CD4-positive, alpha-beta T cell treated with Interleukin-6 for 4 hours (primary cell): ENCODE data around the gene GAL3ST3.
A peak's percentile ranks its signal among the peaks of the same experiment; 100 is the strongest.
"Not testable (repeated sequence)": the region's sequence is repeated elsewhere in the genome, so short reads cannot be mapped to it uniquely, and the experiment has no call there.

Source experiments
- DNase-seq: peaks from one replicate; pipeline ENCODE4 v3.0.0-alpha.2; 2020; ENCODE audit warnings: mixed read lengths

GAL3ST3 gene

DNA sequence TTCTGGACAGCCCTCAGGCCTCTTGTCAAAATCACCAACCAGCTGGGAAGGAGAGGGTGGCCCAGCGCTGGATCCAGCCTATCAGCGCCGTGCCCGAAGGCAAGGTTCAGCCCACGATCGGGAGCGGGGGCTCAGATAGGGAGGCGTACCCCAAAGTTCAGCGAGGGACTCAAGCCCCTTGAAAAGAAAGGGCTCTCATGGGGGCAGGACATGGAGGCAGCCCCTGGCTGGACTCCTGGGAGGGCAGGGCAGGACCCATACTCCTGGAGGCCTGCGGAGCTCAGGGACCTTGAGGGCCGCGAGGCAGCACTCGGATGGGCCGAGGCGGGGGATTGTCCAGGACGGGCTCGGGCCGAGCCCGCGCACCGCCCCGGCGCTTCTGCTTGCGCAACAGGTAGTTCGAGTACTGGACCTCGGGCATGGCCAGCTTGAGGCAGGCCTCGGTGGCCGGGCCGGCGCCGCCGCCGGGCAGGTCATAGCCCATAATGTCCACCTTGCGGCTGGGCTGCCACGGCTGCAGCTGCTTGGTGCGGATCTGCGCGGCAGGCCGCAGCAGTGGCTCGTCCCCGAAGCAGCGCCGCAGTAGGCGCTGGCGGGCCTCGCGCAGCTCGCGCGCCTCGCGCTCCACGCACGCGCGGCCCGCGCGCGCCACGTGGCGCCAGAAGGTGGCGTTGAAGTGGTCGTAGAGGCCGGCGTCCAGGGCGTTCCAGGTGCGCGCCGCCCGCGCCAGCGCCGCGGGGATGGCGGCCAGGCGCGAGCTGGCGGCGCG is 6.5 kb downstream of the GAL3ST3 start:
- no peak for DNase-seq

DNA sequence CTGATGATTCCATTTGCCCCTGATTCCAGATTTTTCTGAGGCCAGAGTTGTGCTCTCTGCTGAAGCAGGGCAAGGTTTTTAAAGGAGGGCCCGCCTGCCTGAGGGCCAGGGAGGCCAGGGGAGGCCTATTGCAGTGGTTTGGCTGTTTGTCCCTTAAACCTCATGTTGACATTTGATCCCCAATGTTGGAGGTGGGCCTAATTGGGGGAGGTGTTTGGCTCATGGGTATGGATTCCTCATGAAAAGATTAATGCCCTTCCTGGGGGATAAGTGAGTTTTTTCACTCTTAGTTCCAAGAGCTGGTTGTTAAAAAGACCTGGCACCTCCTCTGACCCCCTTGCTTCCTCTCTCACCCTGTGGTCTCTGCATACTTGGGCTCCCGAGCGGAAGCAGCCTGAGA is 9.2 kb downstream of the GAL3ST3 start:
- no peak for DNase-seq

- DNase-seq, result no peak
Measured at GRCh38 chr11:66037327-66037726, 11.6 kb downstream of the GAL3ST3 start.

GRCh38 chr11:66036334-66036710 is 12.6 kb downstream of the GAL3ST3 start:
- no peak for DNase-seq

- no peak for DNase-seq
Measured at GRCh38 chr11:66035653-66036333, 13.2 kb downstream of the GAL3ST3 start.

DNA sequence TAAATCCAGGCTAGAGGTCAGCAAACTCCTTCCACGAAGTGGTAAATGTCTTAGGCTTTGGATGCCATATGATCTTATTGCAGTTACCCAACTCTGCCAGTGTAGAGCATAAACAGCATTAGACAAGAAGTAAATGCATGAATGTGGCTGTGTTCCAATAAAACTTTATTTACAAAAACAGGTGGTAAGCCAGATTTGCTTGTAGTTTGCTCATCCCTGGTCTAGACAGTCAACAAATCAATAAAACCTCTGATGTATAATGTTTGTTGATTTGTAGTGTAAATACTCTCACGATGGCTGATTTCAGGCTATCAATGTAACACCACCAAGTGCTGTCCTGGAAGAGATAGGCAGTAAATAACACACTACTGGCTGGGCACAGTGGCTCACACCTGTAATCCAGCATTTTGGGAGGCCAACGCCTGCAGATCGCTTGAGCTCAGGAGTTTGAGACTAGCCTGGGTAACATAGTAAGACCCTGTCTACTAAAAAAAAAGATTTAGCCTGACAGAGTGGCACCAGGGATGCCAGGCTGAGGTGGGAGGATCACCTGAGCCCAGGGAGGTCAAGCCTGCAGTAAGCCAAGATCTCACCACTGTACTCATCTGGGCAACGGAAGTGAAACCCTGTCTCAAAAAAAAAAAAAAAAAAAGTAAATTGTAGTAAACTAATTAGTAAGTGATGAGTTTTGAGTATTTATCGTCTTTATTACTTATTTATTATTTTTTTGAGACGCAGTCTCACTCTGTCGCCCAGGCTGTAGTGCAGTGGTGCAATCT is 15.8 kb downstream of the GAL3ST3 start:
- DNase-seq, result no peak

- no peak for DNase-seq
Measured at GRCh38 chr11:66026017-66026529, 22.9 kb downstream of the GAL3ST3 start, which contains the start of gene CATSPER1. Gene CATSPER1 (minus strand): TSS chr11:66026479. CDS start chr11:66026379, 100 bp downstream.

GRCh38 chr11:66023186-66023440 is 25.8 kb downstream of the GAL3ST3 start:
- not testable (repeated sequence) for DNase-seq

DNA sequence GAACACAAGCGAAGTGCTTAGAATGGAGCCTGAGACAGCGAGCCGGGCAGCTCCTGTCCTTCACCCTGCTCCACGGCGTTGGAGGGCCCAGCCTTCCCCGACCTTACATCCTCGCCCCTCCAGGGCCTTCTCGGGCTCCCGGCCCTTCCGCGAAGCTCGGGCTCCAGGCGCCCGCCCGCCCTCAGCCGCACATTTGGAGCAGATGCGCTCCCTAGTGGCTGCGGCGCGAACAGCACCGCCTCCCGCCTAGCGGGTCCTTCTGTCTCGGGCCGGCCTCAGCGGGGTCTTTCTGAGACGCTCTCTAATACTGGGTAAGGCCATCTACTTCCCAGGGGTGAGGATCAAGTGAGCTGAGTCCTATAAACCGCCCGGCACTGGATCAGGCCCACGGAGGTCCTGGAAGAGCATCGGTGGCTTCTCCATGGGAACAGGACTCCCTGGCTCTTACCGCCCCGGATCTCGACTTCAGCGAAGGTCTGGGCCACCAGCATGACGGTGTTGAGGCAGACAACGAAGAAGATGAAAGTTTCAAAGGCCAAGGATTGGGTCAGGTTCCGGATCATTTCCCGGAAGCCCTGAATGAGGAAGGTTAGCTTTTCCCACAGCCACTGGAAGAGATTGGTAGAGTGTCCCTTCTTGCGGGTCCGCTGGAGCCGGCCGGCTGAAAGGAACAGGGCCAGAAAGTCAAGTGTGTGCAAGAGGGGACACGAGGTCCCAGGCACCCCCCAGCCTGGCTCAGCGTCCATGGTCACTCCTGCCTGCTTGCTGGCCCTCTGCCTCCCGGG is 26.4 kb downstream of the GAL3ST3 start:
- peak; percentile 81 for DNase-seq

- DNase-seq, result peak; percentile 19
Measured at GRCh38 chr11:66020618-66021357, 28.2 kb downstream of the GAL3ST3 start.

- no peak for DNase-seq
Measured at GRCh38 chr11:66020212-66020611, 28.7 kb downstream of the GAL3ST3 start.

DNA sequence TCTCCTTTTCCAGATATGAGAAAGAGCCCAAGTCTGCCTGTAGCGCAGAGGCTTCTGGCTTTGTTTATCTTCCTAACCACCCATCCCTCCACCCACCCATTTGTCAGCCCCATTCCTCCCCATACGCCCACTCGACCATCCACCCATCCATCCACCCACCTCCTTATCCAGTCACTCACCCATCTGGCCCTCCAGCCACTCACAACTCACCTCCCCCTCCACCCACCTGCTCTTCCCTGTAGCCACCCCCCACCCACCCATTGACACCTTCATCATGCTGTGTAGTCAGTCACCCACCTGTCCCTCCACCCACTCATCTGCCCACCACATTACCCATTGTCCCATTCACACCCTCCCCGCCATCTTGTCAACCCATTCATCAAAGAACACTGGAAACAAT is 31.6 kb downstream of the GAL3ST3 start:
- DNase-seq, result no peak

DNA sequence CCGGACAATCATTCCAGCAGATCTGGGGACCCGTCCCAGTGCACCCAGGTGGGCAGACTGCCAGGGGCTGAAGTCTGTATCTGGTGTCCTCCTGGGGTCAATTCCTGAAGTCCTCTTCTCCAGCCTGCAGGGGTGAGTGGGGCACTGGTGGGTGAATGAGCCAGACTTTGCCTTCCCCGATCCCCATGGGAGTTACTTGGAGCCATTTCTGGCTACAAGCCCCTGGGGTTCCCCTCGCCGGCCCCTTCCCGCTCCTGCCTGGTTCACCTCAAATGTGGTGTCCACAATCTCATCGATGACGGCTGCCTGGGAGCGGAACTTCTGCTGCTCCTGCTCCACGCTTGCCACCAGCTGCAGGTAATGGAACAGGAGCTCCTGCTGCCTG is 32.2 kb downstream of the GAL3ST3 start:
- DNase-seq, result no peak

GRCh38 chr11:66015936-66016792 is 32.8 kb downstream of the GAL3ST3 start:
- no peak for DNase-seq

DNA sequence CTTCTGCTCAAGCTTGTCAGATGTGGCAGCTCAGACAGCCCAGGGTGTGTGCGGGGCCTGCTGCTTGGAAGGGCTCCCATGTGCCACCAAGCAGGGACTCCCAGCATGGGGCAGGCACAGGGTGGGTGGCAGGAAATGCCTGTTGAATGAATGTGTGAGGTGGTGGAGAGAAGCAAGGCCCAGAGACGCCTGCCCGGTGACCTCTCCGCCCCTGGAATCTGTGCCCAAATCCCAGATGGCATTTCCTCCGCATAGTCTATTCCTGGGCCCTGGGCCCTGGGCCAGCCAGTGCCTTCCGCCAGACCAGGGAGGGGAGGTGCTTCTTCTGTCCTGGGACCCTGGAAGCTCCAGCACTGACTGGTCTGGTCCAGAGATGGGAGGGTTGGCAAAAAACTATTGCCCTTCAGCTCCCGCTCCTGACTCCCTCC is 33.5 kb downstream of the GAL3ST3 start:
- DNase-seq, result no peak

DNA sequence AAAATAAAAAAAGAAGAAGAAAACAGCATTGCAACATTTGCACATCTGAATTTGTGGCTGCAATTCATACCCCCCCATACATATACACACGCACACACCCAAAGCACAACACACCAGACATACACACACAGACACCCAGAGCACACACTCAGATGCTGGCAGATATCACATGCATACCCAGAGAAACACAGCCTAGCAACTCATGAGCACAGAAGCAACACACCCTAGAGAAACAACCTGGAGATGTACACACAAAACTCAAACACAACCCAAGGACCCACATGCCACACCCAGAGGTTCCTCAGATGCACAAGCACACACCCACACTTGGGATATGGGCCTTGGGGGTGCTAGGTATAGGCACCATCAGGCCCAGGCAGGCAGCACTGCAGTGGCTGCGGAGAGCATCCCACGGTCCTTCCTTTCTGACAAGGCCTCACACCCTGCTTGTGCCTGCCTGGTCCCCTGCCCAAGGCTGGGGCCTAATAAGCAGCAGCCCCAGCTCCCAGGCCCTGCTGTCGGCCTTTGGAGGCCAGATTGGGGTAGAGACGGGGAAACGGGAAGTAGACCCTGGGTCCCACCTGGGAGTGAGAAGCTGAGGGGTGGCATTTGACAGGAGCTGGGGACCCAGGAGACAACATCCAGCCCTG is 34.0 kb downstream of the GAL3ST3 start:
- DNase-seq, result no peak

GRCh38 chr11:66013762-66014100 is 35.2 kb downstream of the GAL3ST3 start:
- DNase-seq, result no peak

DNA sequence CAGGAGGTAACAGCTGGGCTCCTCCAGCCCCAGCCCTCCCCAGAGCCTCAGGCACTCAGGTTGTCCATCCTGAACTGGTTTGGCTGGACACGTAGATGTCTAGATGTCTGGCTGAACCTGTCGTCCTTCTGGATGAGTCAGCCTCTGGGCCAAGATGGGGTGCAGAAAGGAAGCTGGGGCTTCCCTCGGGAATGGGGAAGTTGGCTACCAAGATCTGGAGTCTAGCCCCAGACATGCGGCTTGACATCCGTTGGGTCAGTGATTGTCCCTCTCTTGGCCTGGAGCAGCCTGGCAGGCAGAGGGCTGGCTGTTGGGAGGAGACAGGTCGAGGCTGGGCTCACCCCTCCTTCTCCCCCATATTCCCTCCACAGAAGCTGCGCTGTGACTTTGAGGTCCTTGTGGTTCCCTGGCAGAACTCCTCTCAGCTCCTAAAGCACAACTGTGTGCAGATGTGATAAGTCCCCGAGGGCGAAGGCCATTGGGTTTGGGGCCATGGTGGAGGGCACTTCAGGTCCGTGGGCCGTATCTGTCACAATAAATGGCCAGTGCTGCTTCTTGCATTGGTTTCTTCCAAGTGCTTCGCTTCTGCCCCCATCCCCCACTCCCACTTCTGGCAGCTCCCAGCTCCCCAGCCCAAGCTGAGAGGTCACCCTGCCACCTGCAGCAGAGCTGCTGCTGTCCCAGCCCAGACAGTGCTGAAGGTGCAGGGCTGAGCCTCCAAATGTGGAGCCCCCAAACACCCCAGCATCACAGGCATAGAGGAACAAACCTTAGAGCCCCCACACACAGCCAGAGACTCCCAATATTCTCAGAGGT is 35.8 kb downstream of the GAL3ST3 start:
- DNase-seq, result no peak

DNA sequence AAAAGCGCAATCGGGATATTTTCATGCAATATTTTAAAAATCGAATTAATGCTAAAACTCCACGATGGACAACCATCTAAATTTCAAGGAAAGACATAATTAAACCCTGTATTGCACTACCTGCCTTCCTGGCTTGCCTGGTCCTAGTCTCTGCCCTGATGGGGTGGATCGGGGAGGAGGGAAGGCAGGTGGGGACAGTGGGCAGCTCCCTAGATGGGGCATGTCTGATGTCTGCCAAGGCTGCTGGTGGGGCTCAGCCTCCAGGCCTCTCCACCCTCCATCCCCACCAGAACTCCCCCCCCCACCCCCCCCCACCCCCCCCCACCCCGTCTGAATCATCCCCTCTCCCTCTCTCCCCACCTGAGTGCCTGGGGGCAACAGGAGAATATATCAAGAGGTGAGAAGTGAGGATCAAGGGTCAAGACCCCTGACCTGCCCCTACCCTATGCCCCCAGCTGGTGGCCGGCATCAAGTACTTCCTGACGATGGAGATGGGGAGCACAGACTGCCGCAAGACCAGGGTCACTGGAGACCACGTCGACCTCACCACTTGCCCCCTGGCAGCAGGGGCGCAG is 36.5 kb downstream of the GAL3ST3 start:
- no peak for DNase-seq
